HEK293 (cell line): ENCODE measurements around the gene ARPC1A.

ENCODE experiments used
- CTCF ChIA-PET: fragments of 350-600 bp; formaldehyde crosslinking; extraction: SDS; loops from one replicate; lab custom pipeline; 2021; ENCODE audit warnings: antibody characterized with exemption; lab: Yijun Ruan, JAX
- POLR2A ChIA-PET: fragments of 300-600 bp; formaldehyde crosslinking; extraction: SDS; loops from one replicate; lab custom pipeline; 2020; ENCODE audit warnings: antibody characterized with exemption, inconsistent platforms; lab: Yijun Ruan, JAX
- H3K27ac ChIP-seq: fragments of 200-500 bp; sonication (Bioruptor generic); 2 replicates; pipeline ENCODE4 v1.5.1; 2014; ENCODE audit warnings: low read depth, low read length, control low read depth, inconsistent platforms; ENCODE audit errors: extremely low read depth
- H3K36me3 ChIP-seq, 2 experiments: fragments of 200-500 bp in 1 of 2; sonication (Bioruptor generic) in 1 of 2; 1 replicate in 1 of 2; 2 replicates in 1 of 2; pipeline ENCODE4 v1.5.1; 2014 to 2017; ENCODE audit warnings: inconsistent platforms in 2 of 2, low read length in 2 of 2; ENCODE audit not compliant: control insufficient read depth in 2 of 2, insufficient read depth in 1 of 2
- H3K4me1 ChIP-seq: fragments of 200-500 bp; sonication (Bioruptor generic); 2 replicates; pipeline ENCODE4 v1.5.1; 2014; ENCODE audit warnings: mild to moderate bottlenecking, low read length, inconsistent platforms; ENCODE audit not compliant: control insufficient read depth, insufficient read depth
- H3K4me3 ChIP-seq: 2 replicates; pipeline ENCODE4 v1.5.1; 2011; ENCODE audit warnings: low read depth, mild to moderate bottlenecking, control low read depth, low read length, moderate library complexity
- H3K9me3 ChIP-seq: fragments of 200-500 bp; sonication (Bioruptor generic); 2 replicates; pipeline ENCODE4 v1.5.1; 2014; ENCODE audit warnings: low read depth, low read length, inconsistent platforms; ENCODE audit not compliant: control insufficient read depth, insufficient read depth
- CTCF ChIP-seq: fragments of 450-650 bp; formaldehyde crosslinking; IDR thresholded peaks from 2 replicates; pipeline ENCODE4 v1.5.1; 2016; ENCODE audit warnings: missing biosample characterization, missing genetic modification characterization
- EGR2 ChIP-seq: fragments of 450-650 bp; formaldehyde crosslinking; IDR thresholded peaks from 2 replicates; pipeline ENCODE4 v1.5.1; 2016; ENCODE audit warnings: low read depth, missing biosample characterization, missing genetic modification characterization
- KLF9 ChIP-seq: fragments of 450-650 bp; formaldehyde crosslinking; IDR thresholded peaks from 2 replicates; pipeline ENCODE4 v1.5.1; 2016; ENCODE audit warnings: missing biosample characterization, missing genetic modification characterization, low read depth
- MZF1 ChIP-seq: fragments of 450-650 bp; formaldehyde crosslinking; IDR thresholded peaks from 2 replicates; pipeline ENCODE4 v1.5.1; 2017; ENCODE audit warnings: missing biosample characterization, missing genetic modification characterization, borderline replicate concordance
- OSR2 ChIP-seq: fragments of 450-650 bp; formaldehyde crosslinking; IDR thresholded peaks from 2 replicates; pipeline ENCODE4 v1.5.1; 2016; ENCODE audit warnings: missing biosample characterization, missing genetic modification characterization
- PRDM6 ChIP-seq: fragments of 450-650 bp; formaldehyde crosslinking; IDR thresholded peaks from 2 replicates; pipeline ENCODE4 v1.5.1; 2017; ENCODE audit warnings: missing biosample characterization, missing genetic modification characterization
- RBAK ChIP-seq: fragments of 450-650 bp; formaldehyde crosslinking; IDR thresholded peaks from 2 replicates; pipeline ENCODE4 v1.5.1; 2016; ENCODE audit warnings: missing biosample characterization, missing genetic modification characterization
- SP7 ChIP-seq: fragments of 450-650 bp; formaldehyde crosslinking; IDR thresholded peaks from 2 replicates; pipeline ENCODE4 v1.5.1; 2016; ENCODE audit warnings: missing biosample characterization, missing genetic modification characterization
- TRIM28 ChIP-seq: IDR thresholded peaks from 2 replicates; pipeline ENCODE4 v1.6.1; 2011; ENCODE audit warnings: low read length, control low read depth, borderline replicate concordance
- ZBTB1 ChIP-seq: fragments of 450-650 bp; formaldehyde crosslinking; IDR thresholded peaks from 2 replicates; pipeline ENCODE4 v1.5.1; 2016; ENCODE audit warnings: missing biosample characterization, missing genetic modification characterization
- ZFHX2 ChIP-seq: fragments of 450-650 bp; formaldehyde crosslinking; conservative IDR thresholded peaks from 2 replicates; pipeline ENCODE4 v1.5.1; 2016; ENCODE audit warnings: missing biosample characterization, missing genetic modification characterization
- ZNF138 ChIP-seq: fragments of 450-650 bp; formaldehyde crosslinking; IDR thresholded peaks from 2 replicates; pipeline ENCODE4 v1.5.1; 2016; ENCODE audit warnings: missing biosample characterization, missing genetic modification characterization, borderline replicate concordance
- ZNF140 ChIP-seq: fragments of 450-650 bp; formaldehyde crosslinking; IDR thresholded peaks from 2 replicates; pipeline ENCODE4 v1.5.1; 2016; ENCODE audit warnings: missing biosample characterization, missing genetic modification characterization
- ZNF157 ChIP-seq: fragments of 450-650 bp; formaldehyde crosslinking; IDR thresholded peaks from 2 replicates; pipeline ENCODE4 v1.5.1; 2016; ENCODE audit warnings: missing biosample characterization, missing genetic modification characterization
- ZNF223 ChIP-seq: fragments of 450-650 bp; formaldehyde crosslinking; IDR thresholded peaks from 2 replicates; pipeline ENCODE4 v1.5.1; 2016; ENCODE audit warnings: missing biosample characterization, missing genetic modification characterization
- ZNF24 ChIP-seq: fragments of 450-650 bp; formaldehyde crosslinking; IDR thresholded peaks from 2 replicates; pipeline ENCODE4 v1.5.1; 2016; ENCODE audit warnings: missing biosample characterization, missing genetic modification characterization
- ZNF302 ChIP-seq: fragments of 450-650 bp; formaldehyde crosslinking; IDR thresholded peaks from 2 replicates; pipeline ENCODE4 v1.5.1; 2016; ENCODE audit warnings: missing biosample characterization, missing genetic modification characterization, low read depth
- ZNF350 ChIP-seq: fragments of 450-650 bp; formaldehyde crosslinking; IDR thresholded peaks from 2 replicates; pipeline ENCODE4 v1.5.0; 2017; ENCODE audit warnings: missing biosample characterization, mild to moderate bottlenecking, missing genetic modification characterization
- ZNF362 ChIP-seq: fragments of 450-650 bp; formaldehyde crosslinking; IDR thresholded peaks from 2 replicates; pipeline ENCODE4 v1.5.1; 2016; ENCODE audit warnings: missing biosample characterization, missing genetic modification characterization
- ZNF366 ChIP-seq: fragments of 450-650 bp; formaldehyde crosslinking; conservative IDR thresholded peaks from 2 replicates; pipeline ENCODE4 v1.5.1; 2016; ENCODE audit warnings: missing biosample characterization, missing genetic modification characterization
- ZNF416 ChIP-seq: fragments of 450-650 bp; formaldehyde crosslinking; IDR thresholded peaks from 2 replicates; pipeline ENCODE4 v1.5.1; 2016; ENCODE audit warnings: missing biosample characterization, missing genetic modification characterization
- ZNF48 ChIP-seq: fragments of 450-650 bp; formaldehyde crosslinking; IDR thresholded peaks from 2 replicates; pipeline ENCODE4 v1.5.1; 2016; ENCODE audit warnings: missing biosample characterization, missing genetic modification characterization
- ZNF488 ChIP-seq: fragments of 450-650 bp; formaldehyde crosslinking; IDR thresholded peaks from 2 replicates; pipeline ENCODE4 v1.5.1; 2016; ENCODE audit warnings: missing biosample characterization, missing genetic modification characterization
- ZNF529 ChIP-seq: fragments of 450-650 bp; formaldehyde crosslinking; IDR thresholded peaks from 2 replicates; pipeline ENCODE4 v1.5.1; 2017; ENCODE audit warnings: missing genetic modification characterization, missing biosample characterization; ENCODE audit not compliant: insufficient replicate concordance
- ZNF549 ChIP-seq: fragments of 450-650 bp; IDR thresholded peaks from 2 replicates; pipeline ENCODE4 v1.5.1; 2018; ENCODE audit warnings: missing biosample characterization, missing genetic modification characterization, mild to moderate bottlenecking, inconsistent platforms, moderate library complexity
- ZNF639 ChIP-seq: fragments of 450-650 bp; formaldehyde crosslinking; IDR thresholded peaks from 2 replicates; pipeline ENCODE4 v1.5.1; 2016; ENCODE audit warnings: missing biosample characterization, missing genetic modification characterization
- ZNF707 ChIP-seq: fragments of 450-650 bp; formaldehyde crosslinking; IDR thresholded peaks from 2 replicates; pipeline ENCODE4 v1.5.1; 2016; ENCODE audit warnings: missing biosample characterization, missing genetic modification characterization
- ZNF768 ChIP-seq: fragments of 450-650 bp; formaldehyde crosslinking; IDR thresholded peaks from 2 replicates; pipeline ENCODE4 v1.5.1; 2018; ENCODE audit warnings: missing biosample characterization, mild to moderate bottlenecking, missing genetic modification characterization
- ZNF776 ChIP-seq: fragments of 450-650 bp; formaldehyde crosslinking; IDR thresholded peaks from 2 replicates; pipeline ENCODE4 v1.5.0; 2017; ENCODE audit warnings: missing biosample characterization, missing genetic modification characterization, borderline replicate concordance
- ZSCAN4 ChIP-seq: fragments of 450-650 bp; formaldehyde crosslinking; IDR thresholded peaks from 2 replicates; pipeline ENCODE4 v1.5.1; 2017; ENCODE audit warnings: missing biosample characterization, missing genetic modification characterization

The ARPC1A gene

GRCh38 chr7:99314504-99314903 lies 11.2 kb upstream of the ARPC1A start (continued):
- TF ChIP-seq ZSCAN4 (tag by site-specific recombination) (no peak), CTCF (0 out of 2 replicates have a peak, but pooled peaks have one; percentile 17), ZNF223 (tag by site-specific recombination) (no peak), ZNF350 (tag by site-specific recombination) (no peak), ZFHX2 (tag by site-specific recombination) (peak; percentile 94), PRDM6 (tag by site-specific recombination) (no peak), EGR2 (tag by site-specific recombination) (peak; percentile 97), RBAK (tag by site-specific recombination) (no peak), ZNF416 (tag by site-specific recombination) (no peak), ZNF362 (no peak), ZNF768 (tag by site-specific recombination) (no peak), SP7 (tag by site-specific recombination) (no peak), KLF9 (tag by site-specific recombination) (no peak), ZNF157 (tag by site-specific recombination) (no peak), ZNF529 (tag by site-specific recombination) (no peak), ZNF776 (tag by site-specific recombination) (no peak), ZNF707 (no peak), ZBTB1 (no peak), ZNF138 (tag by site-specific recombination) (no peak), MZF1 (tag by site-specific recombination) (no peak), ZNF24 (no peak), ZNF549 (tag by site-specific recombination) (no peak), TRIM28 (no peak), ZNF366 (tag by site-specific recombination) (no peak)

GRCh38 chr7:99320371-99320770 lies 5.3 kb upstream of the ARPC1A start:
- Histone ChIP-seq H3K36me3 (no peaks in the 10 kb centered on the region), H3K9me3 (no peaks in the 10 kb centered on the region), H3K27ac (no peak overlapping the region), H3K4me3 (no peak overlapping the region), H3K4me1 (no peaks in the 10 kb centered on the region)
- ChIA-PET CTCF (interaction anchor here (0.9 to 1.5 kb wide), 2 partner anchors 9 to 280 kb away, joined by 3 to 5 read pairs; no protein-coding TSS in a partner anchor), POLR2A (interaction anchor here (0.7 kb wide), 1 partner anchor 220 kb away, joined by 3 read pairs; no protein-coding TSS in a partner anchor)
- TF ChIP-seq ZNF140 (no peak), ZNF48 (tag by site-specific recombination) (no peak), ZNF639 (tag by site-specific recombination) (no peak), ZNF302 (no peak), OSR2 (no peak), ZNF488 (no peak)
